C4-2B (cell line): ENCODE data around the gene CELSR2.

Experiments used
- H3K27ac ChIP-seq: fragments of 450-650 bp; 2 replicates; pipeline ENCODE4 v1.5.1; 2017
- ZFX ChIP-seq: fragments of 450-650 bp; IDR thresholded peaks from 2 replicates; pipeline ENCODE4 v1.6.1; 2017
- TF ChIP-seq, protein P1 (sequence below): fragments of 450-650 bp; conservative IDR thresholded peaks from 2 replicates; pipeline ENCODE4 v1.5.1; 2017; ENCODE audit warnings: mild to moderate bottlenecking

The CELSR2 gene

GRCh38 chr1:109272831-109273547 lies 23.6 kb downstream of the CELSR2 start:
- TF ChIP-seq, protein P1, sequence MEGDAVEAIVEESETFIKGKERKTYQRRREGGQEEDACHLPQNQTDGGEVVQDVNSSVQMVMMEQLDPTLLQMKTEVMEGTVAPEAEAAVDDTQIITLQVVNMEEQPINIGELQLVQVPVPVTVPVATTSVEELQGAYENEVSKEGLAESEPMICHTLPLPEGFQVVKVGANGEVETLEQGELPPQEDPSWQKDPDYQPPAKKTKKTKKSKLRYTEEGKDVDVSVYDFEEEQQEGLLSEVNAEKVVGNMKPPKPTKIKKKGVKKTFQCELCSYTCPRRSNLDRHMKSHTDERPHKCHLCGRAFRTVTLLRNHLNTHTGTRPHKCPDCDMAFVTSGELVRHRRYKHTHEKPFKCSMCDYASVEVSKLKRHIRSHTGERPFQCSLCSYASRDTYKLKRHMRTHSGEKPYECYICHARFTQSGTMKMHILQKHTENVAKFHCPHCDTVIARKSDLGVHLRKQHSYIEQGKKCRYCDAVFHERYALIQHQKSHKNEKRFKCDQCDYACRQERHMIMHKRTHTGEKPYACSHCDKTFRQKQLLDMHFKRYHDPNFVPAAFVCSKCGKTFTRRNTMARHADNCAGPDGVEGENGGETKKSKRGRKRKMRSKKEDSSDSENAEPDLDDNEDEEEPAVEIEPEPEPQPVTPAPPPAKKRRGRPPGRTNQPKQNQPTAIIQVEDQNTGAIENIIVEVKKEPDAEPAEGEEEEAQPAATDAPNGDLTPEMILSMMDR = no peak
- TF ChIP-seq ZFX = no peak
- H3K27ac ChIP-seq = no peak overlapping the region

GRCh38 chr1:109273570-109274288 lies 24.4 kb downstream of the CELSR2 start:
- TF ChIP-seq ZFX = no peak
- TF ChIP-seq, protein P1 = no peak
- H3K27ac ChIP-seq = no peak overlapping the region

DNA sequence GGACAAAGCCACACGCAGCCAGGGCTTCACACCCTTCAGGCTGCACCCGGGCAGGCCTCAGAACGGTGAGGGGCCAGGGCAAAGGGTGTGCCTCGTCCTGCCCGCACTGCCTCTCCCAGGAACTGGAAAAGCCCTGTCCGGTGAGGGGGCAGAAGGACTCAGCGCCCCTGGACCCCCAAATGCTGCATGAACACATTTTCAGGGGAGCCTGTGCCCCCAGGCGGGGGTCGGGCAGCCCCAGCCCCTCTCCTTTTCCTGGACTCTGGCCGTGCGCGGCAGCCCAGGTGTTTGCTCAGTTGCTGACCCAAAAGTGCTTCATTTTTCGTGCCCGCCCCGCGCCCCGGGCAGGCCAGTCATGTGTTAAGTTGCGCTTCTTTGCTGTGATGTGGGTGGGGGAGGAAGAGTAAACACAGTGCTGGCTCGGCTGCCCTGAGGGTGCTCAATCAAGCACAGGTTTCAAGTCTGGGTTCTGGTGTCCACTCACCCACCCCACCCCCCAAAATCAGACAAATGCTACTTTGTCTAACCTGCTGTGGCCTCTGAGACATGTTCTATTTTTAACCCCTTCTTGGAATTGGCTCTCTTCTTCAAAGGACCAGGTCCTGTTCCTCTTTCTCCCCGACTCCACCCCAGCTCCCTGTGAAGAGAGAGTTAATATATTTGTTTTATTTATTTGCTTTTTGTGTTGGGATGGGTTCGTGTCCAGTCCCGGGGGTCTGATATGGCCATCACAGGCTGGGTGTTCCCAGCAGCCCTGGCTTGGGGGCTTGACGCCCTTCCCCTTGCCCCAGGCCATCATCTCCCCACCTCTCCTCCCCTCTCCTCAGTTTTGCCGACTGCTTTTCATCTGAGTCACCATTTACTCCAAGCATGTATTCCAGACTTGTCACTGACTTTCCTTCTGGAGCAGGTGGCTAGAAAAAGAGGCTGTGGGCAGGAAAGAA lies 25.5 kb downstream of the CELSR2 start:
- TF ChIP-seq ZFX = no peak
- TF ChIP-seq, protein P1 = no peak

GRCh38 chr1:109275706-109276345 lies 26.5 kb downstream of the CELSR2 start:
- no peak overlapping the region for H3K27ac ChIP-seq
- TF ChIP-seq ZFX = no peak
- TF ChIP-seq, protein P1 = no peak

More for the DNA sequence above, 25.5 kb downstream of the CELSR2 start:
- H3K27ac ChIP-seq = no peak overlapping the region

- H3K27ac ChIP-seq = peak overlapping the region; percentile 7; the same call in 1 of the 2 replicates
- TF ChIP-seq, protein P1 = peak; percentile 96
- TF ChIP-seq ZFX = no peak
Observed at GRCh38 chr1:109277434-109278204, 28.3 kb downstream of the CELSR2 start.

DNA sequence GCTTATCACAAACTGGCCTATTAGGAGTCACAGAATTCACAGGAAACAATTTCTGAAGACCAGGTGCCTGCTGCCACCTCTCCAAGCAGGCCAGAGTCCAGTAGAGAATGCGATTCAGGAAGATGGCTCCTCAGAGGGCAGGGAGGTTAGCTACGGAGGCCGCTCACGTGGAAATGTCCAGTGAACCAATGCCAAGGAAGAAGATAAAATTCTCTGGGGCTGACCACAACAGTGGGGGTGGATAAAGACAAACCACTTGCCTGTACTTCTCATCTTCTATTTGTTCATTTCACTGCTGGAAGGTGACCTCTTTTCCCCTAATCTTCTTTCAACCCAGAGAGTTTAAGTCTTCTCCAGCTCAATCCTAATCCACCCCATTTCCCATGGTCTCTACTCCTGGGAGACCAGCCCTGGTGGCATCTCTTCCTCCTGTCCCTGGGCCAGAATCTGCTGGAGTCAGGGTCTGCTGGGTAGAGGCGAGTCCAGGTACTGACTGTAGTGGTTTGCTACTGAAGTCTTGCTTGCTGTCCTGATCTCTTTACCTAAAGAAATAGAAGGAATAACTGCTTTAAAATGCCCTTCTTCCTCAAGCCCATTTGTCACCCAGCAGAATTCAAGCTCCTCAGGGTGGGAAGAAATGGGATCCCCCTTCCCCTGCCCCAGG lies 30.4 kb downstream of the CELSR2 start:
- no peak overlapping the region for H3K27ac ChIP-seq
- TF ChIP-seq, protein P1 = no peak
- TF ChIP-seq ZFX = no peak
